ENCODE results near the gene SSBP3. TPM values are rescaled to one million over a fixed set of nuclear protein-coding genes. Genes with fewer than 3 reads are reported as not detected.

Gene SSBP3
- total and polyA plus RNA-seq, 2 of the 13 experiments (the other 11 are each of a cell fraction or from before 2014, with no cell fraction given), result 8.5 to 17.6 TPM

DNA sequence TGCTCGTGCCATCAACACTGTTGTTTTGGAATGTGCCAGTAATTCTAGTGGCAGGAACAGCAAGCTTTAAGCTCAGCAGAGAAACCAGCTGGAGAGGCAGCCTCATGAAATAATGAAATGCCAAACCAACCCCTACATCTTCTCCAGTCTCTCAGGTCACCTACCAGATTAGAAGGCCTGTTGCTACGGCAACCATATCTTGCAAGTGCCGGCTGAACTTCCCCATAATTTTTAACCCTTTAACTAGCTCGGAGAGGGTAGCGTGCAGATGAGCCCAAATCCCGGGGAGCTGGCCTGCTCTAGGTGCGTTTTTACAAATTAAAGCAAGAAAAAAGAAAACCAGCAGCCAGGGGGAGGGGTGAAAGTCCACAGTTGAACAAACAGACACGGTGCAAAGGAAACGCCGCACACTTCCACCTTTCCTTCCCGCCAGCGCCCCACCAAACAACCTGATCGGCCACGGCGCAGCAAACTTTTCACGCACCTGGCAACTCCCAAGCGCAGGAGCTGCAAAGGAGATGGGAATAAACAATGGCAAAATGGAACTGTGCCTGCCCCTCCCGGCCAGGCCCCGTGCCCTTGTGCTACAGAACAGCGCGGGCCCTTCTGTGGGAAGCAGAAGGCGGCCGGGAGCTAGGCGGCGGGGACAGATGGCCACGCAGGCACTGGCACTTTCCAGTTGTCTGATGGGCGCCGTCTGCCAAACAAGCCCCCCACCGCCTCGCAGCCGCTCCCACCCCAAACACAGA is 50.1 kb downstream of the SSBP3 start (continued):
- TF ChIP-seq ZNF253 (CRISPR knock-in tag; IDR thresholded peaks at IDR 0.05; ENCODE audit: borderline replicate concordance), result no peak
- TF ChIP-seq, protein P1, sequence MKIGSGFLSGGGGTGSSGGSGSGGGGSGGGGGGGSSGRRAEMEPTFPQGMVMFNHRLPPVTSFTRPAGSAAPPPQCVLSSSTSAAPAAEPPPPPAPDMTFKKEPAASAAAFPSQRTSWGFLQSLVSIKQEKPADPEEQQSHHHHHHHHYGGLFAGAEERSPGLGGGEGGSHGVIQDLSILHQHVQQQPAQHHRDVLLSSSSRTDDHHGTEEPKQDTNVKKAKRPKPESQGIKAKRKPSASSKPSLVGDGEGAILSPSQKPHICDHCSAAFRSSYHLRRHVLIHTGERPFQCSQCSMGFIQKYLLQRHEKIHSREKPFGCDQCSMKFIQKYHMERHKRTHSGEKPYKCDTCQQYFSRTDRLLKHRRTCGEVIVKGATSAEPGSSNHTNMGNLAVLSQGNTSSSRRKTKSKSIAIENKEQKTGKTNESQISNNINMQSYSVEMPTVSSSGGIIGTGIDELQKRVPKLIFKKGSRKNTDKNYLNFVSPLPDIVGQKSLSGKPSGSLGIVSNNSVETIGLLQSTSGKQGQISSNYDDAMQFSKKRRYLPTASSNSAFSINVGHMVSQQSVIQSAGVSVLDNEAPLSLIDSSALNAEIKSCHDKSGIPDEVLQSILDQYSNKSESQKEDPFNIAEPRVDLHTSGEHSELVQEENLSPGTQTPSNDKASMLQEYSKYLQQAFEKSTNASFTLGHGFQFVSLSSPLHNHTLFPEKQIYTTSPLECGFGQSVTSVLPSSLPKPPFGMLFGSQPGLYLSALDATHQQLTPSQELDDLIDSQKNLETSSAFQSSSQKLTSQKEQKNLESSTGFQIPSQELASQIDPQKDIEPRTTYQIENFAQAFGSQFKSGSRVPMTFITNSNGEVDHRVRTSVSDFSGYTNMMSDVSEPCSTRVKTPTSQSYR (CRISPR knock-in tag; IDR thresholded peaks at IDR 0.05; ENCODE audit: borderline replicate concordance), result peak; percentile 50; the same call in 1 of the 2 replicates
- no peak for TF ChIP-seq HMG20A (CRISPR knock-in tag; IDR thresholded peaks at IDR 0.05; ENCODE audit: borderline replicate concordance)
- TF ChIP-seq, protein P2, sequence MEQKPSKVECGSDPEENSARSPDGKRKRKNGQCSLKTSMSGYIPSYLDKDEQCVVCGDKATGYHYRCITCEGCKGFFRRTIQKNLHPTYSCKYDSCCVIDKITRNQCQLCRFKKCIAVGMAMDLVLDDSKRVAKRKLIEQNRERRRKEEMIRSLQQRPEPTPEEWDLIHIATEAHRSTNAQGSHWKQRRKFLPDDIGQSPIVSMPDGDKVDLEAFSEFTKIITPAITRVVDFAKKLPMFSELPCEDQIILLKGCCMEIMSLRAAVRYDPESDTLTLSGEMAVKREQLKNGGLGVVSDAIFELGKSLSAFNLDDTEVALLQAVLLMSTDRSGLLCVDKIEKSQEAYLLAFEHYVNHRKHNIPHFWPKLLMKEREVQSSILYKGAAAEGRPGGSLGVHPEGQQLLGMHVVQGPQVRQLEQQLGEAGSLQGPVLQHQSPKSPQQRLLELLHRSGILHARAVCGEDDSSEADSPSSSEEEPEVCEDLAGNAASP (CRISPR knock-in tag; IDR thresholded peaks at IDR 0.05; ENCODE audit: borderline replicate concordance), result no peak
- peak; percentile 34; the same call in 1 of the 2 replicates for TF ChIP-seq ZFP41 (CRISPR knock-in tag; IDR thresholded peaks at IDR 0.05; ENCODE audit: borderline replicate concordance)
- no peak for TF ChIP-seq ZNF564 (CRISPR knock-in tag; IDR thresholded peaks at IDR 0.05)
- no peak for TF ChIP-seq ZNF747 (CRISPR knock-in tag; IDR thresholded peaks at IDR 0.05; ENCODE audit: borderline replicate concordance)
- no peak for TF ChIP-seq ZNF570 (CRISPR knock-in tag; IDR thresholded peaks at IDR 0.05; ENCODE audit: borderline replicate concordance)
- TF ChIP-seq, protein P3, sequence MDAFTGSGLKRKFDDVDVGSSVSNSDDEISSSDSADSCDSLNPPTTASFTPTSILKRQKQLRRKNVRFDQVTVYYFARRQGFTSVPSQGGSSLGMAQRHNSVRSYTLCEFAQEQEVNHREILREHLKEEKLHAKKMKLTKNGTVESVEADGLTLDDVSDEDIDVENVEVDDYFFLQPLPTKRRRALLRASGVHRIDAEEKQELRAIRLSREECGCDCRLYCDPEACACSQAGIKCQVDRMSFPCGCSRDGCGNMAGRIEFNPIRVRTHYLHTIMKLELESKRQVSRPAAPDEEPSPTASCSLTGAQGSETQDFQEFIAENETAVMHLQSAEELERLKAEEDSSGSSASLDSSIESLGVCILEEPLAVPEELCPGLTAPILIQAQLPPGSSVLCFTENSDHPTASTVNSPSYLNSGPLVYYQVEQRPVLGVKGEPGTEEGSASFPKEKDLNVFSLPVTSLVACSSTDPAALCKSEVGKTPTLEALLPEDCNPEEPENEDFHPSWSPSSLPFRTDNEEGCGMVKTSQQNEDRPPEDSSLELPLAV (CRISPR knock-in tag; conservative IDR thresholded peaks at IDR 0.05; ENCODE audit: low read depth), result no peak
- TF ChIP-seq HNF4G (IDR thresholded peaks at IDR 0.05; ENCODE audit: borderline replicate concordance, low read depth, low read length), result peak; percentile 65; the same call in 1 of the 2 replicates
- TF ChIP-seq HNF4G (CRISPR knock-in tag; IDR thresholded peaks at IDR 0.05; ENCODE audit: borderline replicate concordance, low read depth), result peak; percentile 58; the same call in 1 of the 2 replicates
- no peak for TF ChIP-seq ZNF780A (CRISPR knock-in tag; IDR thresholded peaks at IDR 0.05)
- no peak for TF ChIP-seq ZNF556 (CRISPR knock-in tag; IDR thresholded peaks at IDR 0.05; ENCODE audit: borderline replicate concordance)
- TF ChIP-seq MYNN (CRISPR knock-in tag; IDR thresholded peaks at IDR 0.05; ENCODE audit: low read depth), result no peak
- 0 out of 2 replicates have a peak, but pooled peaks have one; percentile 21 for TF ChIP-seq SRY (CRISPR knock-in tag; IDR thresholded peaks at IDR 0.05)
- TF ChIP-seq TAF1 (CRISPR knock-in tag; IDR thresholded peaks at IDR 0.05), result peak; percentile 19; the same call in 1 of the 2 replicates
